ENCODE measurements around the gene CRTC3. TPM values are rescaled to one million over a fixed set of nuclear protein-coding genes. Genes with fewer than 3 reads are reported as not detected.

The CRTC3 gene
- total and polyA plus RNA-seq, 2 donors (not counting 3 experiments of a cell fraction or from before 2014, with no cell fraction given): 16.2 to 26.4 TPM

DNA sequence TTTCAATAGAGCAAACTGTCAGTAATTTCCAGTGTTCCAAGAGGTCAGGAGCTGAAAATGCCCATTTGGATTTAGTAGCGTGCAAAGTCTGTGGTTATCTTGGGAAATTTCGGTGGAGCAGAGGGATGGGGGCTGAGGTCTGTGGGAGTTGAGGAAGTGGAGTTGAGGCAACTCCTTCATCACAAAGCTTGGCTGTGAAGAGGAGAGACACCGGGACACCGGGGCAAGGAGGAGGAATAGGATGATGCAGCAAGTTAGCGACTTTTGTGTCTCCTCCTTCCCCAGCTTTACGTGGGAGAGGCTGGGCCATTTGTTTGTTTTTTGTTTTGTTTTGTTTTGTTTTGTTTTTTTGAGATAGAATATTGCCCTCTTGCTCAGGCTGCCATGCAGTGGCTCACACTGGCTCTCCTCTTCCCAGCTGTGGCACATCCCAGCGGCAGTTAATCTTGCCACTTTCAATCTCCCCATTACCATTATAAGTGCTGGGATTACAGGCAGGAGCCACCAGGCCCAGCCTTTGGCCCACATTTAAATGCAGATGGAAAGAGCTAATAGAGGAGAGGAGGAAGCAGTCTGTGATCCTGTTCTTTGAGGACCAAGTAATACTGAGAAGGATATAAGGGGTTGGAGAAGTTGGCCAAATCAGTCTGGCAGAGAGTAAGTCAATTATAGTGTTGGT is 47.1 kb downstream of the CRTC3 start:
- dilution Hi-C loops (cut with MboI; ENCODE audit: extremely low pct_ligation_motif_present, low sequenced_read_pairs): no loop called here
- H3K27me3 ChIP-seq (ENCODE audit: control insufficient read depth in 2 of 2, insufficient read depth in 2 of 2, low read length in 2 of 2): no peaks in the 10 kb centered on the region
- POLR2A ChIA-PET: no interaction called here

More for the DNA sequence above, 47.1 kb downstream of the CRTC3 start:
- Histone ChIP-seq H4K20me1 (replicated peaks; ENCODE audit: control insufficient read depth, extremely low read depth, insufficient read depth, low read length) (no peaks in the 10 kb centered on the region), H3K4me3 (replicated peaks in 1 of 3; ENCODE audit: insufficient read depth in 1 of 3, low read depth in 1 of 3, low read length in 3 of 3) (no peak overlapping the region), H3K79me2 (ENCODE audit: control insufficient read depth, insufficient read depth, low read length) (peaks cover 2% of the 10 kb centered on the region), H3K4me1 (ENCODE audit: control insufficient read depth, extremely low read depth, insufficient read depth, low read length) (no peaks in the 10 kb centered on the region), H3K9me3 (replicated peaks; ENCODE audit: control insufficient read depth, insufficient read depth, low read length) (no peaks in the 10 kb centered on the region), H3K9me1 (replicated peaks; ENCODE audit: control insufficient read depth, extremely low read depth, insufficient read depth, low read length) (no peaks in the 10 kb centered on the region), H3K27ac (ENCODE audit: insufficient read depth, low read depth, low read length) (no peak overlapping the region), H3K9ac (replicated peaks; ENCODE audit: extremely low read depth, insufficient read depth, low read length) (no peak overlapping the region), H3K36me3 (ENCODE audit: control insufficient read depth in 2 of 2, extremely low read depth in 1 of 2, insufficient read depth in 2 of 2, low read length in 2 of 2) (no peaks in the 10 kb centered on the region), H3K4me2 (ENCODE audit: insufficient read depth, low read length) (no peak overlapping the region), H2AFZ (ENCODE audit: low read depth, low read length) (no peak overlapping the region)
- TF ChIP-seq EZH2 (IDR thresholded peaks at IDR 0.05; ENCODE audit: borderline replicate concordance, low read depth, low read length, severe bottlenecking) (no peak), POLR2AphosphoS5 (IDR thresholded peaks at IDR 0.05; ENCODE audit: insufficient read depth, low read depth, low read length) (no peak), JUN (IDR thresholded peaks at IDR 0.05; ENCODE audit: borderline replicate concordance, insufficient read depth, insufficient read length, low read depth) (no peak), POLR2A (IDR thresholded peaks at IDR 0.05; ENCODE audit: low read depth, low read length) (no peak), GATA2 (IDR thresholded peaks at IDR 0.05; ENCODE audit: insufficient read depth, insufficient read length, low read depth, low read length) (no peak), MYC (IDR thresholded peaks at IDR 0.05; ENCODE audit: low read depth, low read length) (no peak), FOS (IDR thresholded peaks at IDR 0.05; ENCODE audit: borderline replicate concordance, insufficient read depth, low read length) (no peak)
- TF ChIP-seq, protein P1, sequence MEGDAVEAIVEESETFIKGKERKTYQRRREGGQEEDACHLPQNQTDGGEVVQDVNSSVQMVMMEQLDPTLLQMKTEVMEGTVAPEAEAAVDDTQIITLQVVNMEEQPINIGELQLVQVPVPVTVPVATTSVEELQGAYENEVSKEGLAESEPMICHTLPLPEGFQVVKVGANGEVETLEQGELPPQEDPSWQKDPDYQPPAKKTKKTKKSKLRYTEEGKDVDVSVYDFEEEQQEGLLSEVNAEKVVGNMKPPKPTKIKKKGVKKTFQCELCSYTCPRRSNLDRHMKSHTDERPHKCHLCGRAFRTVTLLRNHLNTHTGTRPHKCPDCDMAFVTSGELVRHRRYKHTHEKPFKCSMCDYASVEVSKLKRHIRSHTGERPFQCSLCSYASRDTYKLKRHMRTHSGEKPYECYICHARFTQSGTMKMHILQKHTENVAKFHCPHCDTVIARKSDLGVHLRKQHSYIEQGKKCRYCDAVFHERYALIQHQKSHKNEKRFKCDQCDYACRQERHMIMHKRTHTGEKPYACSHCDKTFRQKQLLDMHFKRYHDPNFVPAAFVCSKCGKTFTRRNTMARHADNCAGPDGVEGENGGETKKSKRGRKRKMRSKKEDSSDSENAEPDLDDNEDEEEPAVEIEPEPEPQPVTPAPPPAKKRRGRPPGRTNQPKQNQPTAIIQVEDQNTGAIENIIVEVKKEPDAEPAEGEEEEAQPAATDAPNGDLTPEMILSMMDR (IDR thresholded peaks at IDR 0.05; ENCODE audit: extremely low read depth in 1 of 2, insufficient read depth in 1 of 2, low read depth in 1 of 2, low read length in 2 of 2): no peak
- TF ChIP-seq, protein P2, sequence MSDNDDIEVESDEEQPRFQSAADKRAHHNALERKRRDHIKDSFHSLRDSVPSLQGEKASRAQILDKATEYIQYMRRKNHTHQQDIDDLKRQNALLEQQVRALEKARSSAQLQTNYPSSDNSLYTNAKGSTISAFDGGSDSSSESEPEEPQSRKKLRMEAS (IDR thresholded peaks at IDR 0.05; ENCODE audit: insufficient read depth, insufficient read length): no peak
- intact Hi-C loops (cut with micrococcal nuclease): no loop called here
- CTCF ChIA-PET: no interaction called here
- no peak for FAIRE-seq
- no peak for DNase-seq (ENCODE audit: low read depth, low spot score)
- BruUV-seq (replicated peaks): no TSS peak
